Caco-2 (cell line): Measurements from ENCODE around the gene GPR157. TPM values are rescaled to one million over a fixed set of nuclear protein-coding genes. Genes with fewer than 3 reads are reported as not detected.

Source experiments
- BruUV-seq: library from RNA; stranded (reverse); fragments of 400-500 nt; replicated peaks from 2 replicates; lab custom pipeline; 2021; lab: Mats Ljungman, UMichigan
- CTCF ChIA-PET: fragments of 300-600 bp; sonication (Branson Sonifier 250); formaldehyde crosslinking; loops from one replicate; lab custom pipeline; 2022; ENCODE audit warnings: antibody characterized with exemption; lab: Charles Lee
- POLR2A ChIA-PET: fragments of 300-600 bp; sonication (Branson Sonifier 250); formaldehyde crosslinking; loops from one replicate; lab custom pipeline; 2022; ENCODE audit warnings: antibody characterized with exemption; lab: Charles Lee
- DNase-seq, 2 experiments: peaks; one replicate each; pipeline versions ENCODE4 v3.0.0 to v3.0.0-alpha.2; 2020 to 2022
- H3K27me3 ChIP-seq: replicated peaks from 2 replicates; pipeline ENCODE4 v1.6.0; 2011; ENCODE audit warnings: low read length; ENCODE audit not compliant: control insufficient read depth, insufficient read depth
- H3K36me3 ChIP-seq: 2 replicates; pipeline ENCODE4 v1.5.1; 2011; ENCODE audit warnings: low read length; ENCODE audit not compliant: control insufficient read depth, insufficient read depth
- H3K4me1 ChIP-seq: fragments of 250-450 bp; sonication (Bioruptor Pico); 2 replicates; pipeline ENCODE4 v1.5.1; 2020; ENCODE audit warnings: mild to moderate bottlenecking
- H3K4me3 ChIP-seq: 2 replicates; pipeline ENCODE4 v1.5.1; 2011; ENCODE audit warnings: low read depth, mild to moderate bottlenecking, control low read depth, low read length
- H3K9me3 ChIP-seq: fragments of 250-450 bp; sonication (Bioruptor Pico); 2 replicates; pipeline ENCODE4 v1.5.1; 2020; ENCODE audit warnings: mild to moderate bottlenecking, moderate library complexity
- H3K27ac Mint-ChIP-seq: one replicate; pipeline ENCODE4 v1.8.0; 2022; ENCODE audit warnings: mixed read lengths; ENCODE audit not compliant: unreplicated experiment
- H3K27me3 Mint-ChIP-seq: one replicate; pipeline ENCODE4 v1.8.0; 2022; ENCODE audit warnings: mixed read lengths; ENCODE audit not compliant: insufficient read depth, unreplicated experiment
- H3K36me3 Mint-ChIP-seq: one replicate; pipeline ENCODE4 v1.8.0; 2022; ENCODE audit warnings: mild to moderate bottlenecking, mixed read lengths; ENCODE audit not compliant: insufficient read depth, unreplicated experiment
- H3K4me1 Mint-ChIP-seq: one replicate; pipeline ENCODE4 v1.8.0; 2022; ENCODE audit warnings: low read depth, mixed read lengths; ENCODE audit not compliant: unreplicated experiment
- H3K4me3 Mint-ChIP-seq: one replicate; pipeline ENCODE4 v1.8.0; 2022; ENCODE audit warnings: mild to moderate bottlenecking, moderate library complexity, mixed read lengths; ENCODE audit not compliant: unreplicated experiment
- H3K9me3 Mint-ChIP-seq: one replicate; pipeline ENCODE4 v1.8.0; 2022; ENCODE audit warnings: mixed read lengths; ENCODE audit not compliant: unreplicated experiment
- intact Hi-C: fragments of 100-400 bp; cut with micrococcal nuclease; formaldehyde crosslinking; loops from one replicate; pipeline ENCODE4 v1.10.0; 2022; ENCODE audit not compliant: unreplicated experiment
- total RNA-seq: library from RNA; stranded (reverse); gene quantifications from 2 replicates; pipeline ENCODE4 v1.2.3, GENCODE V29; 2022
- TF ChIP-seq, protein P1 (sequence below), 2 experiments: fragments of 200-600 bp in 1 of 2; IDR thresholded peaks; 1 replicate in 1 of 2; 2 replicates in 1 of 2; pipeline versions ENCODE4 v1.5.1 to v1.8.0; 2011 to 2022; ENCODE audit warnings: antibody characterized with exemption in 1 of 2, control low read depth in 1 of 2, inconsistent platforms in 1 of 2, low read depth in 1 of 2, low read length in 1 of 2, mild to moderate bottlenecking in 1 of 2, moderate library complexity in 1 of 2; ENCODE audit not compliant: insufficient read depth in 1 of 2, severe bottlenecking in 1 of 2, unreplicated experiment in 1 of 2

GPR157 gene
- total RNA-seq, 1 experiment from 2014 or later = 17.2 TPM

- Histone ChIP-seq H3K4me3 (no peak overlapping the region), H3K9me3 (no peaks in the 10 kb centered on the region), H3K4me1 (no peaks in the 10 kb centered on the region), H3K27me3 (no peaks in the 10 kb centered on the region), H3K36me3 (no peaks in the 10 kb centered on the region)
- Mint-ChIP-seq H3K4me3 (no peak overlapping the region), H3K36me3 (peaks cover 5% of the 10 kb centered on the region), H3K4me1 (no peaks in the 10 kb centered on the region), H3K9me3 (no peaks in the 10 kb centered on the region), H3K27ac (no peak overlapping the region), H3K27me3 (no peaks in the 10 kb centered on the region)
- no peak for DNase-seq
- POLR2A ChIA-PET = no interaction called here
- TF ChIP-seq, protein P1, sequence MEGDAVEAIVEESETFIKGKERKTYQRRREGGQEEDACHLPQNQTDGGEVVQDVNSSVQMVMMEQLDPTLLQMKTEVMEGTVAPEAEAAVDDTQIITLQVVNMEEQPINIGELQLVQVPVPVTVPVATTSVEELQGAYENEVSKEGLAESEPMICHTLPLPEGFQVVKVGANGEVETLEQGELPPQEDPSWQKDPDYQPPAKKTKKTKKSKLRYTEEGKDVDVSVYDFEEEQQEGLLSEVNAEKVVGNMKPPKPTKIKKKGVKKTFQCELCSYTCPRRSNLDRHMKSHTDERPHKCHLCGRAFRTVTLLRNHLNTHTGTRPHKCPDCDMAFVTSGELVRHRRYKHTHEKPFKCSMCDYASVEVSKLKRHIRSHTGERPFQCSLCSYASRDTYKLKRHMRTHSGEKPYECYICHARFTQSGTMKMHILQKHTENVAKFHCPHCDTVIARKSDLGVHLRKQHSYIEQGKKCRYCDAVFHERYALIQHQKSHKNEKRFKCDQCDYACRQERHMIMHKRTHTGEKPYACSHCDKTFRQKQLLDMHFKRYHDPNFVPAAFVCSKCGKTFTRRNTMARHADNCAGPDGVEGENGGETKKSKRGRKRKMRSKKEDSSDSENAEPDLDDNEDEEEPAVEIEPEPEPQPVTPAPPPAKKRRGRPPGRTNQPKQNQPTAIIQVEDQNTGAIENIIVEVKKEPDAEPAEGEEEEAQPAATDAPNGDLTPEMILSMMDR (IDR thresholded peaks at IDR 0.05; ENCODE audit: insufficient read depth in 1 of 2, low read depth in 1 of 2, low read length in 1 of 2, severe bottlenecking in 1 of 2, unreplicated experiment in 1 of 2) = no peak
- no TSS peak for BruUV-seq
- intact Hi-C loops = no loop called here
- CTCF ChIA-PET = no interaction called here
Measured at GRCh38 chr1:9153152-9153551, 24.2 kb upstream of the GPR157 start.

DNA sequence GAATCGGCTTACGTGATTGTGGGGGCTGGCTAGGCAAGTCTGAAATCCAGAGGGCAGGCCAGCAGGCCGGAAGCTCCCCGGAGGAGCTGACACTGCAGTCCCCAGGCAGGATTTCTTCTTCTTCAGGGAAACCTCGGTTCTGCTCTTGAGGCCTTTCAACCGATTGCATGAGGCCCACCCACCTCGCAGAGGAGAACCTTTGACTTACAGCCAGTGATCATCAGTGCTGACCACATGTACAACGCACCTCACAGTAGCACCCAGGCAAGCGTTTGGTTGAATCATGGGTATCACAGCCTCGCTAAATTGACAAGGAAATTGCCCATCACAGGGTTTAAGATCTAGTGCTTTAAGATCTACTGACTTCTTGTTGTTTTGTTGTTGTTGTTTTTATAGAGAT lies 23.6 kb upstream of the GPR157 start:
- Histone ChIP-seq H3K27me3 (no peaks in the 10 kb centered on the region), H3K9me3 (no peaks in the 10 kb centered on the region), H3K36me3 (no peaks in the 10 kb centered on the region), H3K4me3 (no peak overlapping the region), H3K4me1 (no peaks in the 10 kb centered on the region)
- Mint-ChIP-seq H3K36me3 (peaks cover 5% of the 10 kb centered on the region), H3K27ac (no peak overlapping the region), H3K27me3 (no peaks in the 10 kb centered on the region), H3K4me1 (no peaks in the 10 kb centered on the region), H3K9me3 (no peaks in the 10 kb centered on the region), H3K4me3 (no peak overlapping the region)
- ChIA-PET POLR2A (no interaction called here), CTCF (no interaction called here)
- DNase-seq = no peak
- no TSS peak for BruUV-seq
- TF ChIP-seq, protein P1 (IDR thresholded peaks at IDR 0.05; ENCODE audit: insufficient read depth in 1 of 2, low read depth in 1 of 2, low read length in 1 of 2, severe bottlenecking in 1 of 2, unreplicated experiment in 1 of 2) = no peak
- intact Hi-C loops = no loop called here

DNA sequence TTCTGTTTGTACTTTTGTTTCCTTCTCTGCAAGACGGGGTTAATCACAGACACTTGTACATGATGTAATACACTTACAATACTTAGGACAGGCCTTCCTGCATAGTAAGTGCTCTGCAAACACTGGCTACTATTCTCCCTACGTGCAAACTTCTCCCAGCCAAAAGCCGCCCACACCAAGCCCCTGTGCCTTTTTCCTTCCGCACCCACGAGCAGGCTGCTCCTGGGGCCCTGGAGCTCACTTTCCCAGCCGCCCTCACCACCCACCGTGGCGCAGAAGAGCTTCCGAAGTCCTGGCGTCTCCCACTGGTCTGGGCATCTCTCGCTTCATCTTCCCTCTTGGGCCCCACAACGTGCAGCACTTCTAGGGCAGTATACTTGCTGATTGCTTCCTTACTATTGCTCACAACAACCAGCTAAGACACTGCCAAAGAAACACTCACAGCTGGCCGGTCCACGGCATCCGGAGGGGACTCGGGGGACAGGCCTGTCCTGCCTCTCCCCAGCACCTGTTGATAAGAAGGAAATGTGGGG lies 22.5 kb upstream of the GPR157 start:
- DNase-seq = no peak

More for the DNA sequence above, 22.5 kb upstream of the GPR157 start:
- H3K9me3 Mint-ChIP-seq = no peaks in the 10 kb centered on the region
- Histone ChIP-seq H3K36me3 (no peaks in the 10 kb centered on the region), H3K4me3 (no peak overlapping the region), H3K27me3 (no peaks in the 10 kb centered on the region), H3K4me1 (no peaks in the 10 kb centered on the region), H3K9me3 (no peaks in the 10 kb centered on the region)
- intact Hi-C loops = no loop called here
- peaks cover 6% of the 10 kb centered on the region for H3K36me3 Mint-ChIP-seq
- ChIA-PET CTCF (interaction anchor here (1.5 kb wide), 1 partner anchor 10 kb away, joined by 10 read pairs; no protein-coding TSS in a partner anchor), POLR2A (no interaction called here)
- no peaks in the 10 kb centered on the region for H3K4me1 Mint-ChIP-seq
- H3K27me3 Mint-ChIP-seq = no peaks in the 10 kb centered on the region
- H3K27ac Mint-ChIP-seq = peak overlapping the region; percentile 50
- no peak overlapping the region for H3K4me3 Mint-ChIP-seq
- BruUV-seq = no TSS peak
- TF ChIP-seq, protein P1 (IDR thresholded peaks at IDR 0.05; ENCODE audit: insufficient read depth in 1 of 2, low read depth in 1 of 2, low read length in 1 of 2, severe bottlenecking in 1 of 2, unreplicated experiment in 1 of 2) = no peak
